AG09319 (cell line): Measurements from ENCODE around the gene VPS52.

Experiments
- DNase-seq: peaks from one replicate; pipeline ENCODE4 v3.0.0-alpha.2; 2010; ENCODE audit warnings: low read depth; ENCODE audit errors: extremely low read depth
- TF ChIP-seq, protein P1 (sequence below): IDR thresholded peaks from 2 replicates; pipeline ENCODE4 v1.5.1; 2011; ENCODE audit warnings: low read depth, mild to moderate bottlenecking, inconsistent platforms, low read length, moderate library complexity

VPS52 gene

DNA sequence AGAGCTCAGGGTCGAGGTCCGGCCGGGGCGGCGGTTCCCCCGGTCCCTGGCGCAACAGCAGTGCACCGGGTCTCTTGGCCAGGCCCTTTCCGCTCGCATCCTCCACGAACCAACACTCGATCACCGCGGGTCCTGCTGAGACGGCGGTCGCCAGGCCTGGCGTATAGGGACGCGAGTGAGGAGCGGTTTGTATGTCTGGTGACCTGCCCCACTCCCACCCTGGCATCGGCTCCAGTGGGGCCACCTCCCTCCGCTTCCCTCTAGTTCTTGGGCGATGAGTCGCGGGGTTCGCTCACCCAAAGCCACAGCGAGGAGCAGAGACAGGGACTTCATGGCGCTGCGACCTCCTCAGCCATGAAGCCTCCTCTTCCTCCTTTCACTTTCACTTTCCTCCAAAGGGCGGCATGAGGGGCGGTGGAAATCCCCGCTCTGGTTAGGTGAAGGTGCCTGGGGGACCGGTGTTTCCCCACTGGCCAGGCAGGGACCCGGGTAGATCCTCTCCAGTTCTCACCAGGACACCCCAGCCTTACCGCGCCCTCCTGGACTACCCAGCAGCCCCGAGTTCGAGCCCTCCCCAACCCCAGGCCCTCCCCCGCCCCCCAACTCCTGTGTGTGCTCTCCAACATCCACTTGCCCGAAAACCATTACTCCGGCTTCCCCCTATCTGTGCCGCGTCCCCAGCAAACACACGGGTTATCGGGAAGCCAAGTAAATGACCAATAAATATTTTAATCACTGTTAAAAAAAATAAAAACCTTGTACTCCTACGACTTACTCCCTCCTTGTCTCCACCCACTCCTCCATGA, 42.2 kb upstream of the VPS52 start, which contains the start of gene TAPBP:
TAPBP (minus strand) TSS at position 370 of the 806 bp plus-strand sequence; CDS start at position 333, 37 bp downstream.
- TF ChIP-seq, protein P1, sequence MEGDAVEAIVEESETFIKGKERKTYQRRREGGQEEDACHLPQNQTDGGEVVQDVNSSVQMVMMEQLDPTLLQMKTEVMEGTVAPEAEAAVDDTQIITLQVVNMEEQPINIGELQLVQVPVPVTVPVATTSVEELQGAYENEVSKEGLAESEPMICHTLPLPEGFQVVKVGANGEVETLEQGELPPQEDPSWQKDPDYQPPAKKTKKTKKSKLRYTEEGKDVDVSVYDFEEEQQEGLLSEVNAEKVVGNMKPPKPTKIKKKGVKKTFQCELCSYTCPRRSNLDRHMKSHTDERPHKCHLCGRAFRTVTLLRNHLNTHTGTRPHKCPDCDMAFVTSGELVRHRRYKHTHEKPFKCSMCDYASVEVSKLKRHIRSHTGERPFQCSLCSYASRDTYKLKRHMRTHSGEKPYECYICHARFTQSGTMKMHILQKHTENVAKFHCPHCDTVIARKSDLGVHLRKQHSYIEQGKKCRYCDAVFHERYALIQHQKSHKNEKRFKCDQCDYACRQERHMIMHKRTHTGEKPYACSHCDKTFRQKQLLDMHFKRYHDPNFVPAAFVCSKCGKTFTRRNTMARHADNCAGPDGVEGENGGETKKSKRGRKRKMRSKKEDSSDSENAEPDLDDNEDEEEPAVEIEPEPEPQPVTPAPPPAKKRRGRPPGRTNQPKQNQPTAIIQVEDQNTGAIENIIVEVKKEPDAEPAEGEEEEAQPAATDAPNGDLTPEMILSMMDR, result no peak
- DNase-seq, result no peak

DNA sequence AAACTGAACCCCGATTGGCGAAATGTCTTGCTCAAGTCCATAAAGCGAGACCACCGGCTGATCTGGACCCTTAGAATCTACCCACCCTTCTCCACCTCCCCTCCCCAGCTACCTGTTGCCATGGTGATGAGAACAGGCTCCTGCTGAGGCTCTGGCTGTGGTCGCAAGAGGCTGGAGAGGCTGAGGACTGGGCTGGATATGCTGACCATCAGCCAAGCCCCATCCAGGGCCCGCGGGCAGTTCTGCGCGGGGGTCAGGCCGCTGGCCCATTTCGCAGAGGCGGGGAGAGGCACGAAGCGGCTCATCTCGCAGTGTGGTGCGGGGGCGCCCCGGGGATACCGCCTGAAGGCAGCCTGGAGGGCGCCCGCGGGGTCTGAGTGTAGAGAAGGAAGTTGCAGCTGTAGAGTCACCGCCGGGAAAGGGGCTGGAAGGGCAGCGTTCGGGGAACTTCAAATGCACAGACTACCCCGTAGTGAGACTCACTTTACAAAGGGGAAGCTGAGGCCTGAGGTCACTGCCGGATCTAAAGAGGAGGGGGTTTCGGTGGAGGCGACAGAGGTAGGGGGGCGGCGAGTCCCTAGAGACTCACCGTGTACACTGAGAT, 41.5 kb upstream of the VPS52 start:
- no peak for DNase-seq
- TF ChIP-seq, protein P1, result no peak

DNA sequence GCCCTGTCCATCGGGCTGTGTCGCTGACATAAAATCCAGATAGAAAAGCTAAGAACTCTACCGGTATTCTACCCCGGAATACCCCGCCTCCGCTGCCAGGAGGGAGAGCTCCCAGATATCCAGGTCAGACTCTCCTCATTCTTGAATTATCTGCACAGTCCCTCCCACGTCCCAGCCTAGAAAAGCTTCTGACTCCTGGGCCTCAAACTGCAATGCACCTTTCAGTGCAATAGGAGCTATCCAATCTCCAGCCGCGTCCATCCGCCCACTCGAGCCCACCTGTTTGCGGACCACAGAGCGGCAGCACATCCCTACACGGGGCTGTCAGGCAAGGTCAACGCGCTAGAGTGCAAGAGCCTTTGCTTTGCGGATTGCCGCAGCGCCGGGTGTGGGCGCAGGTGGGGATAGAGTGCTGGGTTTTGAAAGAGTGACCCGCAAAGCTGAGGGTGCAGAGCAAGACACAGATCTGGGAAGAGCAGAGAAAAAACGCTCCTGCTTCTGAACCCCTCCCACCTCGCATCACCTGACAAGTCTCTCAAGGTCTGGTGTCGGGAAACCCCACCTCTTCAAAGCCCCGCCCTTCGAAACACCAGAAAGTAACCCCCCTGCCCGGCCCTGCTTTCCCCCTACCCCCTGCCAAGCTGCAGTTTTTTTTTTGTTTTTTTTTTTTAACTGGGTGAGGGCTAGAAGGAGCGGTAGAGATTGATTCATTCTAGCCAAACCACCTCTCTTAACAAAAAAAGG, 40.9 kb upstream of the VPS52 start:
- TF ChIP-seq, protein P1, result no peak
- no peak for DNase-seq

DNA sequence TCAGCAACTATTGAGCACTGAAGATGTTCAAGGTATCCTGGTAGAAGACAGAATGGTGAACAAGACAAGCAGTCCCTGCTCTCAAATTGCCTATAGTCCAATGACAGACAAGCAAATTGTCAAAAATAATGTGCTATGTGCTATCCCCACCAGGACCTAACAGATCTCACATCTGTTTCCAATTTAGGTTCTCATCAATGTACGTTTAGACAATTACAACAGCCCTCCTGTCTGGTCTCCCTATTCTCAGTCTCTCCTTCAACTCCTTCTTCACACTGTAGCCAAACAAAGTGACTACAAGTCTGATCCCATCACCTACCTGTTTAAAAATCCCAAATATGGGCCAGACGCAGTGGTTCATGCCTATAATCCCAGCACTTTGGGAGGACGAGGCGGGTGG, 34.7 kb upstream of the VPS52 start:
- DNase-seq, result no peak
- TF ChIP-seq, protein P1, result no peak

DNA sequence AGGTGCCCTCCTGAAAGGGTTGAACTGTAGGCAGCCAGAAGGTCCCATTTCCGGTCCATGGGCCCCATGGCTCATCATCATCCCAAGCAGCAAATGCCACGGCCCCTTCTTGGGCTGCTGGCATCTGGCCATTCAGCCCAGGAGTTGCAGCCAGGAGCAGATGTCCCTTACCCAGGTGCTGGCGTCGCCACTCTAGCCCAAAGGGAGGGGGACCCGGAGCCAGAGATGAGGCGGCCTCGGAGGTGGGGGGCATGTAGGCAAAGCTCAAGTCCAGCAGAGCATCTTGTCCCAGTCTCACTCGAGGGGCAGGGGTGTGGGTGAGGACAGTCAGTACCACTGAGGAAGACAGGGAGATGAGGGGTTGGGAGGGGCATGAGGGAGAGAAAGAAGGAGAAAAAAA, 33.4 kb upstream of the VPS52 start:
- TF ChIP-seq, protein P1, result no peak
- no peak for DNase-seq

DNA sequence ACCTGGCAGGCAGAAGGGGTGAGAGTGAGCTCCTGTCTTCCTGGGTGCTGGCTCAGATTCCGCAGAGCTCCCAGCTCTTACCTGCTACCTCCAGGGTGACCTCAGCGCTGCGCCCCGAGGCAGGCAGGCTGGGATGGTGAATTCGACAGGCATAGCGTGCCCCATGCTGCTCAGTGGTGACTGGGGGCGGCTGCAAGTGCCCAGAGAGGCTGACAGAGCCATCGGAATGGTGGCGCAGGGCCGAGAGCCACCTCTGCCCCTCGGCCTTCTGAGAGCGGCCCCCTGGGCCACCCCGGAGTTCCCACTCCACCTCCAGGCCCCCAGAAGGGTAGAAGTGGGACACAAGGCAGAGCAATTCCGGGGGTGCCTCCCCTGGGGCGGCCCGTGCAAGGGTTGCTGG, 32.5 kb upstream of the VPS52 start:
- DNase-seq, result no peak
- TF ChIP-seq, protein P1, result no peak

DNA sequence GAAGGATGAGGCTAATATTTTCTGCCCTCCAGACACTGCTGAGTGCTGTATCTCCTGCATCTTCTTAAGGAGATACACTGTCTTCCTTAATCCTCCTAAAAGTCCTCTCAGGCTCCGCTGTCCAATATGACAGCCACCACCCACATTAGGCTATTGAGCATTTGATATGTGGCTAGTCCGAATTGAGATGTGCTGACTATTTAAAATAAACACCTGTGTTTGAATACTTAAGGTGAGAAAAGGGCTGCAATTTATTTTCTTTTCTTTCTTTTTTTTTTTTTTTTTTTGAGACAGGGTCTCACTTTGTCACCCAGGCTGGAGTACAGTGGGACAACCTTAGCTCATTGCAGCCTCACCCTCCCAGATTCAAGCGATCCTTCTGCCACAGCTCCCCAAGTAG, 30.2 kb upstream of the VPS52 start:
- DNase-seq, result no peak
- TF ChIP-seq, protein P1, result no peak
